Limb (tissue), 2 donors: ENCODE measurements around the gene FRMD1.

Source experiments
- DNase-seq, 2 donors: peaks; one replicate each; pipeline ENCODE4 v3.0.0-alpha.2; 2016; ENCODE audit errors: extremely low spot score in 2 of 2

Gene FRMD1

DNA sequence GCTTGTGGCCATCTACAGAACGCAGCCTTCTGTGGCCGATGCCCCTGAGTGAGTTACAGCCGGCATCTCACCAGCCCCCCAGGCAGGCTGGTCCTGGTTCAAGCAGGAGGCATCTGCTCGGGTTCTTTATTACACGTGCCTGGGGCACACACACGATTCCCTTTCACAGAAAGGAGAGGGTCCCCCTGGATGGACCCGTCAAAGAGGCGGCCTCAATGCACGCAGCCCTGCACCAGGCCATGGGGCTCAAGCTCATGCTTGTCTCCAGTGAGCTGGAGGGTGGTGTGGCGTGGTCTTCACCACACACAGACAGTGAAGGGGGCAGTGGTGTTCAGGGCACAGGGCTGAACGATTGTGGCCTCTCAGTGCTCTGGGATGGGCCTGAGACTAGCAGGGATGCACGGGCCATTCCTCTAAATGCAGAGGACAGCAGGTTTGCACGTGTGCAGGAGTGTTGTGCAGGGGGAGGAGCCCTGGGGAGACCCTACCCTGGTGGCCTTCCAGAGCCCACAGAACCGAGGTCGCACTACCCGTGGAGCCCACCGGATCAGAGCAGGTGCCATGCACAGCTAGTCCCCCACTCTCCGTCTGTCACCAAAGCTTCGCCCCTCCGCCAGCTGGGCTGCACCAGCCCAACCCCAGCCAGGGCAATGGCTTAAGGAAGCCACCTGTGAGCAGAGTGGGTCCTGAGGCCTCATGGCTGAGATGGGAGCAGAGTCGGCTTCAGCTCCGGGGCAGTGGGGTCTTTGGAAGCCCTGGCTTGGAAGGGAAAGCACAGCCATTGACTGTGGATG lies 23.1 kb downstream of the FRMD1 start:
- DNase-seq = no peak

GRCh38 chr6:168054765-168055560 lies 24.0 kb downstream of the FRMD1 start:
- DNase-seq = no peak

- DNase-seq = no peak
These were observed 25.0 kb downstream of the FRMD1 start for GRCh38 chr6:168053957-168054471.

GRCh38 chr6:168053086-168053956 lies 25.7 kb downstream of the FRMD1 start:
- DNase-seq = no peak

DNA sequence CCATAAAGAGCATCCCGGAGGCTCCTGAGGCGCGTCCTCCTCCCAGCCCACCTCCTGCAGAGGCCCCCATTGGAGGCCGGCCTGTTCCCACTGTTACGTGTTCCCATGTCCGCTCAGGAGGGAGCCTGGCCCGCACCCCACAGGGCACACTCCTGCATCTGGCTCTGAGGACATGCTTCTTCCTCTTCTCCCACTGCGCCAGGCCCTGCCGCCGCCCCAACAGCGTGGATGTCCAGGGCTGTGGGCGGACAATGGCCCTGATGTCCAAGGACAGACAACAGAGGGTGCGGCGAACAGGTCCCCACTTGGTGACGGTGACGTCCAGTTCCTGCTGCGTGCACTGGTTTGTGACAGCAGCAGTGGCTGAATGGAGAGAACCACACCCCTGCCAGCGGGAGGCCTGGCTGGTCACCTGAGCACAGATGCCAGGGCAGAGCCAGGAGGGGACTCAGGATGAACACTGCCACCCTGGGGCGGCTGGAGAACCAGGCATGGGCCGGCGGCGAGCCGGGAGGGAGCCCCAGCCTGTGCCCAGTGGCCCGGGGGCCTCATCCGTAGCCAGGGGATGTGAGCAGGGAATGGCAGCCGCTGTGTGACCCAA lies 26.6 kb downstream of the FRMD1 start:
- no peak for DNase-seq

GRCh38 chr6:168051648-168052047 lies 27.4 kb downstream of the FRMD1 start:
- no peak for DNase-seq

DNA sequence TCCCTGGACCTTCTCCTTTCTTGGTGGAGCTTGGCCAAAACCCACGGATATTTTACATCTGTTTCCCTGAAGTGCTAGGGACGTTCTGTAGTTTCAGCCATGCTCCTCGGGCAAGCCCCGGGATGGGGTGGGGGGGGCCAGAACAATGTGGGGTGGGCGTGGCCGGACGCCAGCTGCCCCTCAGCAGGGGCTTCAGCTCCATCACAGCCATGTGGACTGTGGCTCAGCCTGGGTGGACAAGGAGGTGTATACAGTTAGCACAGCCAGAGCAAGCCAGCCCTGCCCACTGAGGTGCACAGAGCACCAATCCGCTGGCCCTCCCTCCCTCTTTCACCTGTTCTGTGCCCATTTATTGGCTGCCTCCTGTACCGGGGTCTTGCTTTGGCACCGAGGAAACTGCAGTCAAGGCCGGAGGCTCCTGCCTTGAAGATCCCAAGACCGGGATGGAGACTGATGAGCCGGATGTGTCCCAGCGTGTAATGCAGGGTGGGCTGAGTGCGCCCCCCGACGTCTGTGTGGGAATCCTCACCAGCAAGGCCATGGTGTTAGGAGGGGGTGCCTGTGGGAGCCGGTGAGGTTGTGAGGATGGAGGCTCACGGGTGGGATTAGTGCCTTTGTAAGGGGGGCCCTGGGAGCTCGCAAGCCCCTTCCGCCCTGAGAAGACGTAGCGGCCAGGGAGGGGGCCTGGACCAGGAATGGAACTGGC lies 28.0 kb downstream of the FRMD1 start:
- no peak for DNase-seq

GRCh38 chr6:168050225-168050880 lies 28.7 kb downstream of the FRMD1 start:
- no peak for DNase-seq

- no peak for DNase-seq
These were observed 29.2 kb downstream of the FRMD1 start for GRCh38 chr6:168049706-168050224.

- DNase-seq = no peak
These were observed 29.7 kb downstream of the FRMD1 start for GRCh38 chr6:168049277-168049676.

DNA sequence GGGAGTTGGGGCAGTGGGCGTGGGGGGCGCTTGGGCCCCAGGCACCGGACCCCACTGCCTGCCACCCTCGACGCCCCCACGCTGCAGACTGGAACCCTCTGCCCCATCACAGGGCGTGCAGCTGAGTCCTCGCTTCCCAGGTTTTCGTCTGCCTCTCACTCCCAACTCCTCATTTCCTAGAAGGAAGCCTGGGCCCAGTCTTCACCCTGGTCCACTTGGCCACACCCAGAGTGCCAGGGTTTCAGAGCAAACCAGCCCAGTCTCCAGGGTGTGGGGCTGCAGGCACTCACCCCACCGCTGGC lies 30.3 kb downstream of the FRMD1 start:
- DNase-seq = no peak

DNA sequence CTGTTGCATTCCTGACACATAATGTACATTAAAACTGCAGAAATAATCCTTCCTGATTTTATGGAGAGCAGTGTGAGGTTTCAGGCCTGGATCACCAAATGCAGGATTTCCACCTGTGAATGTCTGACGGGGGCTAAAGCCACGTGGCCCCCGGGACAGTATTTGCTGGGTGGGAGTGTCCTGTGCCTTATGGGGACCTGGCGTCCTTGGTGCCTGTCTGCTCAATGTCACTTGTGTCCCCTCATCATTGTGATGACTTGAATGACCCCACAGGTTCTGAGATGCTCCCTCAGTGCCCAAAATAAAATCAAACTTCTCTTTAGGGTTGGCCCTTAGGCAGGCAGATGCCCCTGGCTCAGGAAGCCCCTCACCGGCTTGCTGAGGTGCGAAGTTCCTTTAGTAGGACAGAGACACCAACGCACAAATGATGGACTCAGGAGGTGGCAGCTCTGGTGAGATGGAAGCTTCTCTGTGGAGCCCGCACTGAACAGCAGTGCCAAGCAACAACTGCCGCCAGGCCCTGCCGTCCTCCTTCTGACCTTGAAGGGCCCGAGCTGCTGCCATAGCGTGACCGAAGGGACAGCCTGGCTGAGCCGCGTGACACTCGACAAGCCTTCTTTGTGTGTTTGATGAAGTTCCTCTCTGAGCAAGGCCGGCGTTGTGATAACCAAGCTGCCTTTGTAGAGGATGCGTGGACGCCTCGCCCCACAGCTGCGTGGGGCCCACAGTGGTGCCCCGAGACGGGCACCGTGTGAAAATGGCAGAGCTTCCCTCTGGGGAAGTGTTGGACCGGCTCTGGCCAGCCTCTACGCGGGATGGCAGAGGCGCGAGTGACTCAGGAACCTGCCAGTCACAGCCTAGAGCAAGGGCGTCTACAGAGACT lies 30.9 kb downstream of the FRMD1 start:
- no peak for DNase-seq

- no peak for DNase-seq
These were observed 32.3 kb downstream of the FRMD1 start for GRCh38 chr6:168046696-168047095.

- no peak for DNase-seq
These were observed 33.0 kb downstream of the FRMD1 start for GRCh38 chr6:168045706-168046620.

GRCh38 chr6:168045141-168045691 lies 33.8 kb downstream of the FRMD1 start:
- no peak for DNase-seq

DNA sequence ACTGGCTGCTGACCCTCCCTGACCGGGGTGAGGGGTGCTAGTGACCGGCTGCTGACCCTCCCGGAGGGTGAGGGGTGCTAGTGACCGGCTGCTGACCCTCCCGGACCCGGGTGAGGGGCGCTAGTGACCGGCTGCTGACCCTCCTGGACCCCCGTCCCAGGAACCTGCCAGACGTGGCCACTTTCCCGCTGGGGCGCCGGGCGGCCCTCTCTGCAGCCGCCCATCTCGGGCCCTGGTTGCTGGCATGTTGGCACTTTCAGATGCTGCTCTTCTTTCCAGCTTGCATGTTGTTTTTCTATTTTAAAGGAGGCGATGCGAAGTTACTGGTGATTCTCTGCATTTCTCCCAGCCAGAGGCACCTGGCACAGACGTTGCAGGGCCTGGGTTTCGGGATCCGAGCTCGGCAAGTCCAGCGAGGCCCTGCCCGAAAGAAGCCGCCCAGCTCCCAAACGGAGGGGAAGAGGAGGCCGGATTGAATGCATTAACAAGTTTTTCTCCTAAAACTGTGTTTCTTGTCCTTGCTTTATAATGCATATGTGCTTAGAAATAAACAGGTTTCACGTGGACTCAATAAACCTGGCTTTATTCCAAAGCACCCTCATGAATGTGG lies 34.4 kb downstream of the FRMD1 start:
- DNase-seq = no peak

DNA sequence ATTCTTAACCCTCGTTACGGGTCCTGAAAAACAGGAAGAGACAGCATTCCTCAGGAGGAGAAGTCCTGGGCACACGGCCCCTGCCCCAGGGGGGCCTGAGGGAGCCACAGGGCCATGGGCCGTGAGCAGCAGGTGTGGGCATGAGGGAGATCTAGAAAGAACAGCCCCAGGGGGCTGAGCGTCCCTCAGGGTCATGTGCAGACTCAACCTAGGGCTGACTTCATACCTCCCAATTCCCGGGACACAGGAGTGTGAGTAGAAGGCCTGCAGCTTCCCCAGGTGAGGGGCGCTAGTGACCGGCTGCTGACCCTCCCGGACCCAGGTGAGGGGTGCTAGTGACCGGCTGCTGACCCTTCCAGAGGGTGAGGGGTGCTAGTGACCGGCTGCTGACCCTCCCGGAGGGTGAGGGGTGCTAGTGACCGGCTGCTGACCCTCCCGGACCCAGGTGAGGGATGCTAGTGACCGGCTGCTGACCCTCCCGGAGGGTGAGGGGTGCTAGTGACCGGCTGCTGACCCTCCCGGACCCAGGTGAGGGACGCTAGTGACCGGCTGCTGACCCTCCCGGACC lies 35.1 kb downstream of the FRMD1 start:
- no peak for DNase-seq
